ENCODE data around the gene SGO2.

DNA sequence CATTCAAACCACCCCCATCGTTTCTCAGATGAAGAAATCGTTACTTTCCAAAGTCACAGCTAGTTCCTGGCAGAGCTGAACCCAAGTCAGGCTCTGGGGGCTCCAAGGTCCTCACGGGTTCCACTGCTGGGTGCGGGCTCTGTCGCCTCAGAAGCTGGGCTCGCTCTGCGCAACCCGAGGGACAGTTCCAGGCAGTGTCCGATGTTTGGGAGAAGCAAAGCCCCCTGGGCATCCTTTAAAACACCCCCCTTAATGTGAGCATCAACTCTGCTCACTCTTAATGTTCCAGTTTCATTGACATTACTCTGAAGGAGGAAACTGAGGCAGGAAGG lies 60.6 kb downstream of the SGO2 start:
- no peak for TF ChIP-seq EZH2 (IDR thresholded peaks at IDR 0.05)
- no peak for TF ChIP-seq FOXP2 (optimal IDR thresholded peaks at IDR 0.05; ENCODE audit: control extremely low read depth, extremely low read length, insufficient read depth)

Measured in SK-N-MC (cell line).